HG02642 (cell line): Measurements from ENCODE around the gene LAMA4.

ENCODE experiments used
- ATAC-seq: cut with Tn5 transposase; IDR thresholded peaks from one replicate; pipeline ENCODE4 v1.9.1; 2021; ENCODE audit warnings: mild to moderate bottlenecking; ENCODE audit not compliant: unreplicated experiment, poor library complexity

The LAMA4 gene

GRCh38 chr6:112193535-112194051 lies 60.8 kb downstream of the LAMA4 start:
- no peak for ATAC-seq

GRCh38 chr6:112193117-112193516 lies 61.2 kb downstream of the LAMA4 start:
- ATAC-seq, result no peak

GRCh38 chr6:112191509-112192020 lies 62.8 kb downstream of the LAMA4 start:
- no peak for ATAC-seq

- ATAC-seq, result no peak
Observed at GRCh38 chr6:112190164-112190563, 64.2 kb downstream of the LAMA4 start.

GRCh38 chr6:112189494-112189893 lies 64.9 kb downstream of the LAMA4 start:
- no peak for ATAC-seq

GRCh38 chr6:112188906-112189305 lies 65.5 kb downstream of the LAMA4 start:
- ATAC-seq, result no peak

- no peak for ATAC-seq
Observed at GRCh38 chr6:112187736-112188135, 66.6 kb downstream of the LAMA4 start.

GRCh38 chr6:112184951-112185350 lies 69.4 kb downstream of the LAMA4 start:
- ATAC-seq, result no peak

- no peak for ATAC-seq
Observed at GRCh38 chr6:112183271-112183671, 71.1 kb downstream of the LAMA4 start.

GRCh38 chr6:112181130-112181529 lies 73.2 kb downstream of the LAMA4 start:
- ATAC-seq, result no peak

- ATAC-seq, result peak; percentile 85
Observed at GRCh38 chr6:112180095-112180820, 74.1 kb downstream of the LAMA4 start.

GRCh38 chr6:112179631-112180030 lies 74.7 kb downstream of the LAMA4 start:
- ATAC-seq, result no peak

GRCh38 chr6:112178846-112179245 lies 75.5 kb downstream of the LAMA4 start:
- ATAC-seq, result no peak

- no peak for ATAC-seq
Observed at GRCh38 chr6:112177092-112177491, 77.3 kb downstream of the LAMA4 start.

GRCh38 chr6:112176175-112176574 lies 78.2 kb downstream of the LAMA4 start:
- ATAC-seq, result no peak

GRCh38 chr6:112173221-112173804 lies 81.1 kb downstream of the LAMA4 start:
- no peak for ATAC-seq

GRCh38 chr6:112172540-112172939 lies 81.8 kb downstream of the LAMA4 start:
- no peak for ATAC-seq

GRCh38 chr6:112169541-112169940 lies 84.8 kb downstream of the LAMA4 start:
- no peak for ATAC-seq

GRCh38 chr6:112163295-112164257 lies 90.8 kb downstream of the LAMA4 start:
- ATAC-seq, result peak; percentile 100

- no peak for ATAC-seq
Observed at GRCh38 chr6:112160745-112161144, 93.6 kb downstream of the LAMA4 start.

GRCh38 chr6:112156668-112157067 lies 97.7 kb downstream of the LAMA4 start:
- ATAC-seq, result no peak
